Suppressor macrophage treated with lipopolysaccharide for 1 hour (primary cell): Measurements from ENCODE around the gene AP3B1.
A peak's percentile ranks its signal among the peaks of the same experiment; 100 is the strongest.

Source experiments
- DNase-seq, 3 donors: peaks; one replicate each; pipeline ENCODE4 v3.0.0-alpha.2; 2020 to 2022

Gene AP3B1

GRCh38 chr5:77960305-77960704, 334.2 kb downstream of the AP3B1 start:
- peak in 1 of 3 donors; percentile 28 for DNase-seq

DNA sequence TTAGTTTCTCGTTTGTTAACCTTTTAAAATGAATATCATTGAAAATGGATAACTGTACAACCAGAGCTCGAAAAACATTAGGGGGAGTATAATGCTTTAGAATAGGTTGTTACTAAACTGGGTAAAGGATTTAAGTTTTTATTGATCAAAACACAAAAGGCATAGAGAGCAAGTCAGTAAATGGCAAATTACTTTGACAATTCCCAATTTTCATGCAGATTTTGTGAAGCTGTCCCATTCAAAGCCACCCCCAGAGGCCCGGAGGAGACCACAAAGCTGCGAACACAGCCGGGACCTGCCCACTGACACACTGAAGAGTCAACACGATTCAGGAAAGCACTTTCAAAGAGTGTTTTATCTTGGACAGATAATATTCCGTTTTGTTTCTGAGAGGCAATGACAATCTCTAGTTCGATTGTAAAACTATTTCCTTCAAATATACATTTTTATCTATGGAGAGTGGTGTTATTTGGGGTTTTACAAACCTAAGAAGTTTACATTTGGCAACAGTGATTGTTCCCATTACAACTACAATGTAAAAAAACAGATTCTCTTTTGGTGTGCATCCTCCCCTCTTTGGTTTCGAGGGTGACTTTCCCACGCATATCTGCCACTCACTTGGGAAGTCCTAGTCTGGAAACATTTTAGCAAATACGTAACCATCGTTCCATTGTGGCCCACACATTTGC, 335.7 kb downstream of the AP3B1 start:
- peak in 2 of 3 donors; percentile 12 to 32 for DNase-seq

DNA sequence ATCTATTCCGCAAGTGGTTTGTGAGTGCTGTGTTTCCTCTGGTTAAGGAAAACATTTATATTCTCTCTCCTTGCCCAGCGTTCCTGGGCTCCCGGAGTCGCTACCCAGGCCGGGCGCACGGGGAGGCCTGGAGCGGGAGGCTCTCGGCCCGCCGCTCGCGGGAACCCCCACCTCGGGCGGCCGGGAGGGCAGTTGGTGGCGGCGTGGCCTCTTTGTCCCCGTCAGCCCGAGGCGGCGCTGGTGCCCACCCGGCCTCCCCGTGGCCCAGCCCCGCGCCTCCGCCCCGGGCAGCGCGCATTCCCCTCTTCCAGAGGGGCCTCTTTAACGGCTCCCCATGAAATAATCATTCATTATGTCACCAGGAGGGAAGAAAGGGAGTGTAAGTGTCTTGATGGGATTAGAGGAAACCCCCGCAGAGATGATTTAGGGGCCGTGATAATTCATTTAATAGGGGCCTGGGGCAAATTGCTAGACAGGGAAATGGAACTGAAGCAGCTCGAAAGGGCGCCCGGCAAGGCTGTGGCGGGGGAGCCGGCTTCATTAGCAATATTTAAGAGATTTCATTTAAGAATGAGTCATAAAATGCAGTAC, 336.5 kb downstream of the AP3B1 start:
- peak in 1 of 3 donors; percentile 8 for DNase-seq

DNA sequence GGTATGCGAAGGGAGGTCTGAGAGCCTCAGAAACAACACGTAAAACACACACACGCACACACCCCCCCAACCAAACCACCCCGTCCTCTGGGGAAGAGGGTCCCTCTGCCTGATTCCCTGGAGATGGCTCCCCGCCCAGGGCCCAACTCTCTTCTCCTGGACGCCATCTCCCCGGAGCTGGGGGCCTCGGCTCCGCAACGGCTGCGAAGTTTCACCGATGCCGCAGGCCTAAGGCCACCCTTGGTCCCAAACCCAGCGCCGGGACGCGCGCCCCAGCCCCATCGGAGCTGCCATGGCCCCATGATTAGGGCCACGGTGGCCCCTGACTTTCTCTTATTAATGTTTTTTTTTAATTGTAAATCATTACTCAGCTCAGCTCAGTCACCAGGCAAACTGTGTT, 337.0 kb downstream of the AP3B1 start:
- no peak for DNase-seq

- no peak for DNase-seq
These were observed 337.4 kb downstream of the AP3B1 start for GRCh38 chr5:77957081-77957480.

DNA sequence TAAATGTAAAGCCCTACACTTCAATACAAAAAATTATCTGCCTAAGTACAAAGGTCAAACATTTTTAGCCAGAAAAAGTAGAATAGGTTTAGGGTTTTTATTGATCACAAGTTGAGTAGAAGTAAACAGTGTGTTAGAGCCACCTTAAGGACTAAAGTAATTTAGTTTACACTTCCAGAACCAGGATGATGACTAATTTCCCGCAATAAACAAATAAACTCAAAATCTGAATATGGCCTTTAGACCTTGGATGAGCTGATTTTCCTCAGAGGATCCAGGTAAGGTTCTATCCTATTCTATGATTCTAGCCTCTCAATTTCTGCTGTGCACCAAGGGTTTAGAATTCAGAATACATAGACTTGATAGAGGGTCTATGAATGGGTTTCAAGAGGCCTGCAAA, 338.9 kb downstream of the AP3B1 start:
- no peak for DNase-seq

DNA sequence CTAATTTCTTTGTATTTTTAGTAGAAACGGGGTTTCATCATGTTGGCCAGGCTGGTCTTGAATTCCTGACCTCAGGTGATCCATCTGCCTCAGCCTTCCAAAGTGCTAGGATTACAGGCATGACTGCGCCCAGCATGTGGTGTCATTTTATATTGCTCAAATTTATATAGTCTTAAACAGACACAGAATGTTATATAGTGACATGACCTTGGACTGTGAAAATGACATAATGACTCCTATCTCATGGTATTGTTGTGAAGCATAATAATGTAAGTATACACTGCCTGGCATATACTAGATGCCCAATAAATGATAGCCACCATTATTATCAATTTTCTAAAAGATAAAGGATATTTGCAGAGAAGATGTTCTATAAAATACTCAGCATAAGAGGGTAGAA, 341.1 kb downstream of the AP3B1 start:
- DNase-seq, result no peak

GRCh38 chr5:77952636-77953212, 341.8 kb downstream of the AP3B1 start:
- DNase-seq, result no peak
